ENCODE measurements around the gene LPP. TPM values are rescaled to one million over a fixed set of nuclear protein-coding genes. Genes with fewer than 3 reads are reported as not detected.
"Not testable (repeated sequence)": the region's sequence is repeated elsewhere in the genome, so short reads cannot be mapped to it uniquely, and the experiment has no call there.

Gene LPP
- total RNA-seq, 2 experiments from 2014 or later = 51.3 to 58.9 TPM

- no peak overlapping the region for H3K4me3 Mint-ChIP-seq
- H3K4me1 Mint-ChIP-seq (ENCODE audit: low read depth) = peaks cover 6% of the 10 kb centered on the region
- no peak for ATAC-seq
- peaks cover 5% of the 10 kb centered on the region for H3K9me3 Mint-ChIP-seq (ENCODE audit: insufficient read depth)
- POLR2A ChIA-PET = no interaction called here
- no peak overlapping the region for H3K27ac Mint-ChIP-seq
- no peaks in the 10 kb centered on the region for H3K27me3 Mint-ChIP-seq (ENCODE audit: low read depth)
- peaks cover 6% of the 10 kb centered on the region for H3K36me3 Mint-ChIP-seq (ENCODE audit: low read depth)
- CTCF ChIA-PET = interaction anchor here (2.0 kb wide), 1 partner anchor 891 kb away, joined by 6 read pairs; no protein-coding TSS in a partner anchor
- no peak for DNase-seq
Measured at GRCh38 chr3:188631291-188632010, 477.5 kb downstream of the LPP start.

- Mint-ChIP-seq H3K27ac (no peak overlapping the region), H3K4me1 (ENCODE audit: low read depth) (no peaks in the 10 kb centered on the region), H3K36me3 (ENCODE audit: low read depth) (peaks cover 3% of the 10 kb centered on the region), H3K27me3 (ENCODE audit: low read depth) (no peaks in the 10 kb centered on the region), H3K4me3 (no peak overlapping the region), H3K9me3 (ENCODE audit: insufficient read depth) (no peaks in the 10 kb centered on the region)
- ATAC-seq (no peak), DNase-seq (no peak)
- POLR2A ChIA-PET = no interaction called here
- CTCF ChIA-PET = no interaction called here
Measured at GRCh38 chr3:188633206-188633605, 479.2 kb downstream of the LPP start.

GRCh38 chr3:188634285-188634684, 480.3 kb downstream of the LPP start:
- Mint-ChIP-seq H3K4me1 (ENCODE audit: low read depth) (no peaks in the 10 kb centered on the region), H3K4me3 (no peak overlapping the region), H3K9me3 (ENCODE audit: insufficient read depth) (no peaks in the 10 kb centered on the region), H3K27me3 (ENCODE audit: low read depth) (no peaks in the 10 kb centered on the region), H3K27ac (no peak overlapping the region), H3K36me3 (ENCODE audit: low read depth) (peaks cover 3% of the 10 kb centered on the region)
- CTCF ChIA-PET = no interaction called here
- ATAC-seq (no peak), DNase-seq (no peak)
- POLR2A ChIA-PET = no interaction called here

GRCh38 chr3:188635258-188636042, 481.5 kb downstream of the LPP start:
- CTCF ChIA-PET = no interaction called here
- Mint-ChIP-seq H3K9me3 (ENCODE audit: insufficient read depth) (no peaks in the 10 kb centered on the region), H3K4me1 (ENCODE audit: low read depth) (no peaks in the 10 kb centered on the region), H3K4me3 (no peak overlapping the region), H3K36me3 (ENCODE audit: low read depth) (peaks cover 3% of the 10 kb centered on the region), H3K27me3 (ENCODE audit: low read depth) (no peaks in the 10 kb centered on the region), H3K27ac (no peak overlapping the region)
- DNase-seq (no peak), ATAC-seq (no peak)
- POLR2A ChIA-PET = no interaction called here

- H3K4me1 Mint-ChIP-seq (ENCODE audit: low read depth); H3K9me3 Mint-ChIP-seq (ENCODE audit: insufficient read depth); H3K27ac Mint-ChIP-seq; DNase-seq; H3K4me3 Mint-ChIP-seq; POLR2A ChIA-PET; H3K27me3 Mint-ChIP-seq (ENCODE audit: low read depth); ATAC-seq; CTCF ChIA-PET; H3K36me3 Mint-ChIP-seq (ENCODE audit: low read depth): not testable (repeated sequence)
Measured at GRCh38 chr3:188636292-188636691, 482.3 kb downstream of the LPP start.

- Mint-ChIP-seq H3K4me1 (ENCODE audit: low read depth) (no peaks in the 10 kb centered on the region), H3K27me3 (ENCODE audit: low read depth) (no peaks in the 10 kb centered on the region), H3K27ac (no peak overlapping the region), H3K9me3 (ENCODE audit: insufficient read depth) (no peaks in the 10 kb centered on the region), H3K36me3 (ENCODE audit: low read depth) (no peaks in the 10 kb centered on the region), H3K4me3 (no peak overlapping the region)
- DNase-seq (no peak), ATAC-seq (no peak)
- CTCF ChIA-PET = no interaction called here
- POLR2A ChIA-PET = no interaction called here
Measured at GRCh38 chr3:188641076-188641475, 487.1 kb downstream of the LPP start.

- POLR2A ChIA-PET = interaction anchor here (0.6 kb wide), 1 partner anchor 37 kb away, joined by 5 read pairs; no protein-coding TSS in a partner anchor
- peaks cover 10% of the 10 kb centered on the region for H3K4me1 Mint-ChIP-seq (ENCODE audit: low read depth)
- H3K36me3 Mint-ChIP-seq (ENCODE audit: low read depth) = no peaks in the 10 kb centered on the region
- CTCF ChIA-PET = no interaction called here
- no peak overlapping the region for H3K4me3 Mint-ChIP-seq
- H3K9me3 Mint-ChIP-seq (ENCODE audit: insufficient read depth) = no peaks in the 10 kb centered on the region
- H3K27ac Mint-ChIP-seq = no peak overlapping the region
- no peaks in the 10 kb centered on the region for H3K27me3 Mint-ChIP-seq (ENCODE audit: low read depth)
- ATAC-seq = no peak
- DNase-seq = no peak
Measured at GRCh38 chr3:188643736-188644135, 489.8 kb downstream of the LPP start.

GRCh38 chr3:188646592-188646991, 492.6 kb downstream of the LPP start:
- DNase-seq (no peak), ATAC-seq (no peak)
- ChIA-PET POLR2A (no interaction called here), CTCF (interaction anchor here (0.5 to 1.7 kb wide), 6 partner anchors 11 to 394 kb away, joined by 3 to 6 read pairs (median 4); no protein-coding TSS in a partner anchor)
- Mint-ChIP-seq H3K36me3 (ENCODE audit: low read depth) (no peaks in the 10 kb centered on the region), H3K4me3 (no peak overlapping the region), H3K27ac (no peak overlapping the region), H3K4me1 (ENCODE audit: low read depth) (peaks cover 10% of the 10 kb centered on the region), H3K9me3 (ENCODE audit: insufficient read depth) (no peaks in the 10 kb centered on the region), H3K27me3 (ENCODE audit: low read depth) (no peaks in the 10 kb centered on the region)

- CTCF ChIA-PET = interaction anchor here (0.8 to 1.7 kb wide), 4 partner anchors 11 to 394 kb away, joined by 3 to 6 read pairs (median 4); no protein-coding TSS in a partner anchor
- no peaks in the 10 kb centered on the region for H3K36me3 Mint-ChIP-seq (ENCODE audit: low read depth)
- H3K27ac Mint-ChIP-seq = no peak overlapping the region
- POLR2A ChIA-PET = interaction anchor here (0.7 kb wide), 2 partner anchors 229 to 906 kb away, joined by 3 to 5 read pairs; no protein-coding TSS in a partner anchor
- DNase-seq = no peak
- peaks cover 10% of the 10 kb centered on the region for H3K4me1 Mint-ChIP-seq (ENCODE audit: low read depth)
- H3K4me3 Mint-ChIP-seq = no peak overlapping the region
- no peaks in the 10 kb centered on the region for H3K27me3 Mint-ChIP-seq (ENCODE audit: low read depth)
- H3K9me3 Mint-ChIP-seq (ENCODE audit: insufficient read depth) = no peaks in the 10 kb centered on the region
- ATAC-seq = no peak
Measured at GRCh38 chr3:188647237-188647636, 493.3 kb downstream of the LPP start.

GRCh38 chr3:188649521-188649920, 495.6 kb downstream of the LPP start:
- no peaks in the 10 kb centered on the region for H3K9me3 Mint-ChIP-seq (ENCODE audit: insufficient read depth)
- H3K36me3 Mint-ChIP-seq (ENCODE audit: low read depth) = no peaks in the 10 kb centered on the region
- H3K4me3 Mint-ChIP-seq = no peak overlapping the region
- peaks cover 10% of the 10 kb centered on the region for H3K4me1 Mint-ChIP-seq (ENCODE audit: low read depth)
- no peak for ATAC-seq
- no peak overlapping the region for H3K27ac Mint-ChIP-seq
- ChIA-PET CTCF (interaction anchor here (0.9 kb wide), 1 partner anchor 909 kb away, joined by 3 read pairs; no protein-coding TSS in a partner anchor), POLR2A (no interaction called here)
- DNase-seq = no peak
- no peaks in the 10 kb centered on the region for H3K27me3 Mint-ChIP-seq (ENCODE audit: low read depth)

- H3K9me3 Mint-ChIP-seq (ENCODE audit: insufficient read depth) = no peaks in the 10 kb centered on the region
- ChIA-PET POLR2A (no interaction called here), CTCF (interaction anchor here (0.6 to 1.5 kb wide), 3 partner anchors 23 to 918 kb away, joined by 3 to 4 read pairs (median 3); no protein-coding TSS in a partner anchor)
- ATAC-seq = no peak
- peaks cover 4% of the 10 kb centered on the region for H3K4me1 Mint-ChIP-seq (ENCODE audit: low read depth)
- no peak overlapping the region for H3K4me3 Mint-ChIP-seq
- H3K27ac Mint-ChIP-seq = no peak overlapping the region
- H3K27me3 Mint-ChIP-seq (ENCODE audit: low read depth) = no peaks in the 10 kb centered on the region
- no peak for DNase-seq
- H3K36me3 Mint-ChIP-seq (ENCODE audit: low read depth) = no peaks in the 10 kb centered on the region
Measured at GRCh38 chr3:188656196-188656982, 502.4 kb downstream of the LPP start.
